Endothelial cell of umbilical vein (primary cell): ENCODE data around the gene SZT2. TPM values are rescaled to one million over a fixed set of nuclear protein-coding genes. Genes with fewer than 3 reads are reported as not detected.

Source experiments
- BruUV-seq: library from RNA; stranded (reverse); fragments of 400-500 nt; replicated peaks from 2 replicates; lab custom pipeline; 2021; lab: Mats Ljungman, UMichigan
- CTCF ChIA-PET: fragments of 300-600, 350-600 bp; sonication (Branson Sonifier 250); formaldehyde crosslinking; loops from one replicate; lab custom pipeline; 2021; ENCODE audit warnings: antibody characterized with exemption, inconsistent platforms; lab: Charles Lee
- POLR2A ChIA-PET: fragments of 300-600, 350-600 bp; sonication (Branson Sonifier 250); formaldehyde crosslinking; loops from one replicate; lab custom pipeline; 2021; ENCODE audit warnings: antibody characterized with exemption, inconsistent platforms; lab: Charles Lee
- DNase-seq: peaks from one replicate; pipeline ENCODE4 v3.0.0-alpha.2; 2011; ENCODE audit warnings: low read depth, low spot score
- FAIRE-seq: peaks from 2 replicates; lab custom pipeline; 2011; peaks lifted over from hg19 to GRCh38; lab: Jason Lieb, UNC
- H2AFZ ChIP-seq: 2 replicates; pipeline ENCODE4 v1.6.0; 2012; ENCODE audit warnings: low read depth, low read length, control low read depth, inconsistent platforms
- H3K27ac ChIP-seq: 2 replicates; pipeline ENCODE4 v1.5.1; 2011; ENCODE audit warnings: low read depth, mild to moderate bottlenecking, control low read depth, low read length, moderate library complexity; ENCODE audit not compliant: insufficient read depth
- H3K27me3 ChIP-seq, 2 experiments: 2 replicates each; pipeline versions ENCODE4 v1.6.0 to v1.6.1; 2011; ENCODE audit warnings: low read length in 2 of 2, mixed read lengths in 1 of 2; ENCODE audit not compliant: control insufficient read depth in 2 of 2, insufficient read depth in 2 of 2
- H3K36me3 ChIP-seq, 2 experiments: 2 replicates in 1 of 2; 3 replicates in 1 of 2; pipeline ENCODE4 v1.5.1; 2011; ENCODE audit warnings: low read length in 2 of 2, mild to moderate bottlenecking in 1 of 2, moderate library complexity in 1 of 2; ENCODE audit not compliant: control insufficient read depth in 2 of 2, insufficient read depth in 2 of 2; ENCODE audit errors: extremely low read depth in 1 of 2
- H3K4me1 ChIP-seq: 3 replicates; pipeline ENCODE4 v1.5.1; 2011; ENCODE audit warnings: mild to moderate bottlenecking, low read length; ENCODE audit not compliant: control insufficient read depth, insufficient read depth; ENCODE audit errors: extremely low read depth
- H3K4me2 ChIP-seq: 2 replicates; pipeline ENCODE4 v1.6.1; 2011; ENCODE audit warnings: low read length, control low read depth, mixed read lengths; ENCODE audit not compliant: insufficient read depth
- H3K4me3 ChIP-seq, 3 experiments: fragments of 200-600 bp in 1 of 3; sonication (generic), shearing (Covaris generic) in 1 of 3; replicated peaks in 1 of 3; 2 replicates each; pipeline ENCODE4 v1.5.1; 2011 to 2016; ENCODE audit warnings: control low read depth in 3 of 3, low read length in 3 of 3, mild to moderate bottlenecking in 2 of 3, inconsistent platforms in 1 of 3, low read depth in 1 of 3, moderate library complexity in 1 of 3; ENCODE audit not compliant: insufficient read depth in 1 of 3
- H3K79me2 ChIP-seq: 2 replicates; pipeline ENCODE4 v1.6.0; 2012; ENCODE audit warnings: low read length, inconsistent platforms; ENCODE audit not compliant: control insufficient read depth, insufficient read depth
- H3K9ac ChIP-seq: replicated peaks from 2 replicates; pipeline ENCODE3; 2011; ENCODE audit warnings: low read length, control low read depth; ENCODE audit not compliant: insufficient read depth; ENCODE audit errors: extremely low read depth
- H3K9me1 ChIP-seq: replicated peaks from 3 replicates; pipeline ENCODE4 v1.6.0; 2011; ENCODE audit warnings: mild to moderate bottlenecking, low read length; ENCODE audit not compliant: control insufficient read depth, insufficient read depth; ENCODE audit errors: extremely low read depth
- H3K9me3 ChIP-seq: replicated peaks from 2 replicates; pipeline ENCODE4 v1.5.1; 2012; ENCODE audit warnings: low read length, inconsistent platforms; ENCODE audit not compliant: control insufficient read depth, insufficient read depth
- H4K20me1 ChIP-seq: replicated peaks from 2 replicates; pipeline ENCODE3; 2011; ENCODE audit warnings: mild to moderate bottlenecking, low read length; ENCODE audit not compliant: control insufficient read depth, insufficient read depth; ENCODE audit errors: extremely low read depth
- FOS ChIP-seq: IDR thresholded peaks from 2 replicates; pipeline ENCODE4 v1.6.1; 2011; ENCODE audit warnings: mild to moderate bottlenecking, low read length, moderate library complexity, borderline replicate concordance; ENCODE audit not compliant: insufficient read depth
- GATA2 ChIP-seq: IDR thresholded peaks from 2 replicates; pipeline ENCODE4 v1.7.0; 2011; ENCODE audit warnings: low read depth, mild to moderate bottlenecking, moderate library complexity, mixed read lengths, low read length; ENCODE audit not compliant: insufficient read length, insufficient read depth
- JUN ChIP-seq: IDR thresholded peaks from 2 replicates; pipeline ENCODE4 v1.6.1; 2011; ENCODE audit warnings: borderline replicate concordance, low read depth; ENCODE audit not compliant: insufficient read length, insufficient read depth
- MYC ChIP-seq: IDR thresholded peaks from one replicate; pipeline ENCODE4 v1.6.1; 2011; ENCODE audit warnings: mild to moderate bottlenecking, low read depth, low read length
- dilution Hi-C: fragments of 300-500 bp; cut with MboI; formaldehyde crosslinking; loops from one replicate; pipeline ENCODE4 v1.15.0; 2019; ENCODE audit warnings: low sequenced_read_pairs; ENCODE audit not compliant: extremely low pct_ligation_motif_present
- intact Hi-C: fragments of 100-400 bp; cut with micrococcal nuclease; formaldehyde crosslinking; loops from one replicate; pipeline ENCODE4 v1.10.0; 2022
- polyA plus RNA-seq, 4 experiments: library from polyadenylated mRNA; depleted of rRNA in 3 of 4; stranded (reverse) in 3 of 4; unstranded in 1 of 4; fragments of >200 nt; gene quantifications; 2 replicates each; pipeline versions ENCODE4 v1.2.1 to v1.2.3, GENCODE V29; 2011 to 2012; ENCODE audit warnings: missing spikeins in 1 of 4
- total RNA-seq: library from RNA; stranded (reverse); gene quantifications from 2 replicates; pipeline ENCODE4 v1.2.3, GENCODE V29; 2021
- TF ChIP-seq, protein P1 (sequence below), 2 donors: IDR thresholded peaks; 1 replicate in 1 of 2; 2 replicates in 1 of 2; pipeline ENCODE4 v1.5.1; 2011; ENCODE audit warnings: low read length in 2 of 2, mild to moderate bottlenecking in 2 of 2, moderate library complexity in 2 of 2, control low read depth in 1 of 2, inconsistent platforms in 1 of 2, low read depth in 1 of 2; ENCODE audit not compliant: insufficient read depth in 1 of 2; ENCODE audit errors: extremely low read depth in 1 of 2

The SZT2 gene
- total and polyA plus RNA-seq, 2 donors (not counting 3 experiments of a cell fraction or from before 2014, with no cell fraction given) = 11.4 to 49.9 TPM

GRCh38 chr1:43438576-43438952 is 48.9 kb downstream of the SZT2 start:
- Histone ChIP-seq H2AFZ (no peak overlapping the region), H3K4me3 (no peak overlapping the region), H3K9ac (no peak overlapping the region), H3K9me3 (no peaks in the 10 kb centered on the region), H3K79me2 (no peaks in the 10 kb centered on the region), H3K27me3 (no peaks in the 10 kb centered on the region), H3K36me3 (peaks cover 0 to 13% of the 10 kb centered on the region in 2 experiments), H4K20me1 (no peaks in the 10 kb centered on the region), H3K9me1 (no peaks in the 10 kb centered on the region), H3K4me1 (no peaks in the 10 kb centered on the region), H3K27ac (no peak overlapping the region), H3K4me2 (no peak overlapping the region)
- dilution Hi-C loops (no loop called here), intact Hi-C loops (no loop called here)
- no peak for FAIRE-seq
- ChIA-PET CTCF (interaction anchor here (0.8 to 1.3 kb wide), 2 partner anchors 10 to 211 kb away, joined by 4 to 6 read pairs; no protein-coding TSS in a partner anchor), POLR2A (no interaction called here)
- no peak for DNase-seq
- BruUV-seq = no TSS peak
- TF ChIP-seq MYC = no peak
- TF ChIP-seq, protein P1, sequence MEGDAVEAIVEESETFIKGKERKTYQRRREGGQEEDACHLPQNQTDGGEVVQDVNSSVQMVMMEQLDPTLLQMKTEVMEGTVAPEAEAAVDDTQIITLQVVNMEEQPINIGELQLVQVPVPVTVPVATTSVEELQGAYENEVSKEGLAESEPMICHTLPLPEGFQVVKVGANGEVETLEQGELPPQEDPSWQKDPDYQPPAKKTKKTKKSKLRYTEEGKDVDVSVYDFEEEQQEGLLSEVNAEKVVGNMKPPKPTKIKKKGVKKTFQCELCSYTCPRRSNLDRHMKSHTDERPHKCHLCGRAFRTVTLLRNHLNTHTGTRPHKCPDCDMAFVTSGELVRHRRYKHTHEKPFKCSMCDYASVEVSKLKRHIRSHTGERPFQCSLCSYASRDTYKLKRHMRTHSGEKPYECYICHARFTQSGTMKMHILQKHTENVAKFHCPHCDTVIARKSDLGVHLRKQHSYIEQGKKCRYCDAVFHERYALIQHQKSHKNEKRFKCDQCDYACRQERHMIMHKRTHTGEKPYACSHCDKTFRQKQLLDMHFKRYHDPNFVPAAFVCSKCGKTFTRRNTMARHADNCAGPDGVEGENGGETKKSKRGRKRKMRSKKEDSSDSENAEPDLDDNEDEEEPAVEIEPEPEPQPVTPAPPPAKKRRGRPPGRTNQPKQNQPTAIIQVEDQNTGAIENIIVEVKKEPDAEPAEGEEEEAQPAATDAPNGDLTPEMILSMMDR (IDR thresholded peaks at IDR 0.05; ENCODE audit: extremely low read depth in 1 of 2, insufficient read depth in 1 of 2, low read depth in 1 of 2, low read length in 2 of 2) = no peak
- no peak for TF ChIP-seq GATA2
- no peak for TF ChIP-seq JUN
- TF ChIP-seq FOS = no peak
